Measurements from ENCODE around the gene CEP170. TPM values are rescaled to one million over a fixed set of nuclear protein-coding genes. Genes with fewer than 3 reads are reported as not detected.
A peak's percentile ranks its signal among the peaks of the same experiment; 100 is the strongest.

The CEP170 gene
- 33.4 TPM for polyA plus RNA-seq (2012; ENCODE audit: missing spikeins)

DNA sequence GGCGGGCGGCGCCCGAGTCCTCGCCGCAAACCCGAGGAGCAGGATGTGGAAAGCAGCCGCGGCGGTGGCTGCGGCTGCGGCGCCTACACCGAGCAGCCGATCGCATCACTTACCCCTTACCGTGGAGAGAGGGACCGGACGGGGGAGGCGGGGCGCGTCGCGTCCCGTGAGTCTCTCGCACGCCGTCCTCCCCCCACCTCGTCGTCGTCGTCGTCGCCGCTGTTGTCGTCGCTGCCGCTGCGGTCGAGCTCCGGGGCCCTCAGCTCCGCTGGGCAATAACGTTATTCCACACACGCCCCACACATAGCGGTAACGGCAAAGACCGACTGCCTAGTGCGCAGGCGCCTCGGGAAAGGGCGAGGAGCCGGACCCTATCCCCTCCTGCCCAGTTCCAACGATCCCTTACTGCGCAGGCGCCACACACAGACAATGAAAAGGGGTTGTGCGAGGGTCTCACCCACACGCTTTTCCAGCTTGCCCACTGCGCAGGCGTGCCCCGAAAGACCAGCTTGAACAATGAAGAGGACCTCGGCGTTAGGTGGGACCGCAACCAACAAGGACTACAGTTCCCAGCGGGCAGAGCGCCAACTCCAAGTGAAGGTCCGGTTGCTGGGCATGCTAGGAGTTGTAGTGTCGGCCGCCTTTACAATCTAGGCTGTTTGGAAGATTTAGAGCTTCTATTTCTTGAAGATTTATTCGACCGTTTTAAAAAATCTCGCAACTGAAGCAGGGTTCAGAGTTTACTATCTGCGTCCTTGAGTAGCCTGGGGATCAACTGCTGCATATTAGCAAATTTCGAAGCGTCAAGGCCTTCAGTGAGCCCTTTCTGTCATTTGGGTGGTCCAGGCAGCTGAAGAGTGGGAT lies at the start of gene CEP170:
TSS of gene CEP170 (minus strand) at position 355 of the 864 bp plus-strand sequence. CDS start 30,001 bp downstream, outside the sequence.
- peak; percentile 98 for FAIRE-seq
- TF ChIP-seq TAF1 (IDR thresholded peaks at IDR 0.05; ENCODE audit: borderline replicate concordance, low read depth, low read length) (no peak), POLR2A (IDR thresholded peaks at IDR 0.05; ENCODE audit: low read depth, low read length) (peak; percentile 71; the same call in 1 of the 2 replicates), POLR2AphosphoS5 (IDR thresholded peaks at IDR 0.05; ENCODE audit: low read depth, low read length) (peak; percentile 56)
- peak; percentile 57 for DNase-seq (ENCODE audit: insufficient read length)

DNA sequence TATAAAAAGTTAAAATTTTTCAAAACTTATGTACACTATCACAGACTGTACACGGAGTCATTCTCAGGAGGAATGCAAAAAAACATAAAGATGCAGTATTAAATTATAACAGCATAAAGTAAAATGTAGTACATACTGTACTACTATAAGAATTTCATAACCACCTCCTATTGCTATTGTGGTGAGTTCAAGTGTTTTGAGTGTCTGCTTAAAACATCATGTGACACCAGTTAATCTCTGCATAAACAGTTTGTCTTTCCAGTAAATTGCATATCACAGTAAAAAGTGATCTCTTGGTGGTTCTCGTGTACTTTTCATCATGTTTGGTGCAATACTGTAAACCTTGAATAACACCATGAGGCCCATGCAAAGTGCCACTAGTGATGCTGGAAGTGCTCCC lies 46.0 kb upstream of the CEP170 start:
- TF ChIP-seq POLR2A (IDR thresholded peaks at IDR 0.05; ENCODE audit: low read depth, low read length) (no peak), POLR2AphosphoS5 (IDR thresholded peaks at IDR 0.05; ENCODE audit: low read depth, low read length) (no peak), TAF1 (IDR thresholded peaks at IDR 0.05; ENCODE audit: borderline replicate concordance, low read depth, low read length) (no peak)
- no peak for DNase-seq (ENCODE audit: insufficient read length)
- FAIRE-seq, result no peak

DNA sequence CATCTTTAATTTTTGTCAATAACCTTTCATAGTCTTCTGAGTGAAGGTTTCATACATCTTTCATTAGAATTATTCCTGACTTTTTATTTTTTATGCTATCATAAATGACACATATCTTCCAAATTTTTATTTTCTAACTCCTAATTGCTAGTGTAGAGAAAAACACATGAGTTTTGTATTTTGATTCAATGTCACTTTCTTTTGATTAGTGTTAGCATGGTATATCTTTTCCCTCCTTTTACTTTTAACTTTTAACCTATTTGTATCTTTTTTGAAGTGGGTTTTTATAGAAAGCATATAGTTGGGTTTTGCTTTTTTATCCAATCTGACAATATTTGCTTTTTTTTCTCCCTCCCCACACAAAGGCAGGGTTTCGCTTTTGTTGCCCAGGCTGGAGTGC lies 44.0 kb upstream of the CEP170 start:
- no peak for TF ChIP-seq TAF1 (IDR thresholded peaks at IDR 0.05; ENCODE audit: borderline replicate concordance, low read depth, low read length)
- no peak for TF ChIP-seq POLR2AphosphoS5 (IDR thresholded peaks at IDR 0.05; ENCODE audit: low read depth, low read length)
- no peak for TF ChIP-seq POLR2A (IDR thresholded peaks at IDR 0.05; ENCODE audit: low read depth, low read length)
- DNase-seq (ENCODE audit: insufficient read length) (no peak), FAIRE-seq (no peak)

DNA sequence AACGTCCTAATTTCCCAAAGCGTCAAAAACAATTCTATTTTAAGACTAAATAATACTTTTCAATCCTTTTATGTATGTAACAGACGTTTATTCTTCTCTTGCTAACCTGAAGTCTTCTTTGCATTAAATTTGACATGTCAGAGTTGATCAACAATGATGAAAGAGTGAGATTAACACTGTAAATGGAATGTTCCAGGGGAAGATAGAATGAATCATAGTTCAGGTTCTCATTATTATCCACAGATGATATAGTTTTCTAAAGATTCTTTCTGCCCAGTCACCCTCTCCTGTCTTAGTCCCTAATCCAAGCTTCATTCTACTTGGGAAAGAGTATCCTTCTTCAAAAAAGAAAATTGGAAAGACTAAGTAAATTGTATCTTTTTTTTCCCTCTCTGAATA lies 39.6 kb upstream of the CEP170 start:
- DNase-seq (ENCODE audit: insufficient read length) (no peak), FAIRE-seq (no peak)
- TF ChIP-seq TAF1 (IDR thresholded peaks at IDR 0.05; ENCODE audit: borderline replicate concordance, low read depth, low read length) (no peak), POLR2AphosphoS5 (IDR thresholded peaks at IDR 0.05; ENCODE audit: low read depth, low read length) (no peak), POLR2A (IDR thresholded peaks at IDR 0.05; ENCODE audit: low read depth, low read length) (no peak)

DNA sequence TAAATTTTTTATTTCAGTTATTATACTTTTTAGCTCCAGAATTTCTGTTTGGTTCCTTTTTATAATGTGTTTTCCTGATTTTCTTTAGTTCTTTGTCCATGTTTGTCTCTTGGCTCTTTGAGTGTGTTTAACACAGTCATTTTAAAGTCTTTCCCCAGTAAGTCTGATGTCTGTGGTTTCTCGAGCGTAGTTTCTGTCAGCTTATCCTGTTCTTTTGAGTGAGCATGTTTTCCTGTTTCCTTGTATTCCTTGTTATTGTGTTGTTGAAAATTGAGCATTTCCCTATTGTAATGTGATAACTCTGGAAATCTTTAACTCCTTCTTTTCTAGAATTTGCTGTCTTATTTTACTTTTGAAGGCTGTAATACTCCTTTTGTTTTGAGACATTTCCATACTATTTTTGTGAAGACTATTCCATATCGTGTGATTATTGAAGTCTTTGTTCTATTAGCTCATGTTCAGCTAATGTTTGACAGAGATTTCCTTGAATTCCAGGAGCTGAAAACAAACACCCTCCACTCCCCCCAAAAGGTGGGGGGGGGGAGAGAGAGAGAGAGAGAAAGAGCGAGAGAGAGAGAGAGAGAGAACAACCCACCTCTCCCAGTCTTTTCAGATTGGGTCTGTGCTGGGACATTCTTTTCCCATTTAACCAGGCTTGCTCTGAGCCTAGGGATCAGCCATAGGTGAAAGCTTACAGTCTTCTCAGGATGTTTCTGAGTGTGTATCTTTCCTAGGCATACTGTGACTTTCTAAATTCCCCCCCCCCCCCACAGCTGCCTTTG lies 39.1 kb upstream of the CEP170 start:
- TF ChIP-seq POLR2AphosphoS5 (IDR thresholded peaks at IDR 0.05; ENCODE audit: low read depth, low read length) (no peak), TAF1 (IDR thresholded peaks at IDR 0.05; ENCODE audit: borderline replicate concordance, low read depth, low read length) (no peak), POLR2A (IDR thresholded peaks at IDR 0.05; ENCODE audit: low read depth, low read length) (no peak)
- FAIRE-seq (no peak), DNase-seq (ENCODE audit: insufficient read length) (no peak)

DNA sequence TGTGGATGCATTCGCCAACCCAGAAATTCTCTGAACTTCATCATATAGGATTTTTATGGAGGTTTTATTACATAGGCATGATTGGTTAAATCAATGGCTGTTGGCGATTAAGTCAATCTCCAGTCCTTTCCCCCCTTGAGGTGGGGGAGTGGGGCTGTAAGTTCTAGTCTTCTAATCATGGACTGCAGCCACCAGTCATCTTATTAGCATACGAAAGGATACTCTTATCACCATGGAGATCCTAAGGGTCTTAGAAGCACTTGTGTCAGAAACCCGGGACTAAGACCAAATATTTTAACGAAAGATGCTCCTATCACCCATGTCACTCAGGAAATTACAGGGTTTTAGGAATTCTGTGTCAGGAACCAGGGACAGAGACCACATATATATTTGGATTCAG lies 37.0 kb upstream of the CEP170 start:
- DNase-seq (ENCODE audit: insufficient read length) (no peak), FAIRE-seq (no peak)
- TF ChIP-seq POLR2A (IDR thresholded peaks at IDR 0.05; ENCODE audit: low read depth, low read length) (no peak), POLR2AphosphoS5 (IDR thresholded peaks at IDR 0.05; ENCODE audit: low read depth, low read length) (no peak), TAF1 (IDR thresholded peaks at IDR 0.05; ENCODE audit: borderline replicate concordance, low read depth, low read length) (no peak)

DNA sequence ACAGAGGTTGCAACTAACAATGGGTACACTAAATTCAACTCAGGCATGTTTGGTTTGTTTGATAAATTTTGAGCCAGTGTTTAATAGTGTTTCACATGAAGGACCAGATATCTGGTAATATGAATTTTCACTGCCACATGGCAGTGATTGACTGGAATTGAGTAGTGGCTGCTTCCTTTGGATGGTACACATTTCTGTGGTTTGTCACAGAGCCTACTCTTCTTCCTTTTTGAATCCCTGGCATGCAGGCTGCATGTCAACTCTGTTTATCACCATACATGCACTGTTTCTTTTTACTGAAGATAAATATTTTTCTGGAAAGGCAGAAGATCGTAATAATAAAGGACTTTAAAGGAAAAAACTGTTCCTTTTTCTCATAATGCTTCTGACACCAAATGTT lies 36.2 kb upstream of the CEP170 start:
- no peak for FAIRE-seq
- no peak for DNase-seq (ENCODE audit: insufficient read length)
- no peak for TF ChIP-seq POLR2AphosphoS5 (IDR thresholded peaks at IDR 0.05; ENCODE audit: low read depth, low read length)
- no peak for TF ChIP-seq TAF1 (IDR thresholded peaks at IDR 0.05; ENCODE audit: borderline replicate concordance, low read depth, low read length)
- no peak for TF ChIP-seq POLR2A (IDR thresholded peaks at IDR 0.05; ENCODE audit: low read depth, low read length)

DNA sequence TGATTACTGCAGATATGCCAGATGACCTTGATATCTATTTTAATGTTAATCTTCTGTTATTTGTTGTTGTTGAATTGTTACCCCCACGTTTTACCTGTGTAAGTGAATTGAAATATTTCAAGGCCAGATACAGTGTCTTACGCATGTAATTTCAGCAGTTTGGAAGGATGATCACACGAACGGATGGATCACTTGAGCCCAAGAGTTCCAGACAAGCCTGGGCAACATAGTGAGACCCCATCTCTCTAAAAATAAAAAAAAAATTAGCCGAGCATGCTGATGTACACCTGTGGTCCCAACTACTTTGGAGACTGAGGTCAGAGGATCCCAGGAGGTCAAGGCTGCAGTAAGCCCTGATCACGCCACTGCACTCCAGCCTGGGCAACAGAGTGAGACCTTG lies 33.0 kb upstream of the CEP170 start:
- DNase-seq (ENCODE audit: insufficient read length) (no peak), FAIRE-seq (no peak)
- no peak for TF ChIP-seq POLR2AphosphoS5 (IDR thresholded peaks at IDR 0.05; ENCODE audit: low read depth, low read length)
- TF ChIP-seq POLR2A (IDR thresholded peaks at IDR 0.05; ENCODE audit: low read depth, low read length), result no peak
- TF ChIP-seq TAF1 (IDR thresholded peaks at IDR 0.05; ENCODE audit: borderline replicate concordance, low read depth, low read length), result no peak

DNA sequence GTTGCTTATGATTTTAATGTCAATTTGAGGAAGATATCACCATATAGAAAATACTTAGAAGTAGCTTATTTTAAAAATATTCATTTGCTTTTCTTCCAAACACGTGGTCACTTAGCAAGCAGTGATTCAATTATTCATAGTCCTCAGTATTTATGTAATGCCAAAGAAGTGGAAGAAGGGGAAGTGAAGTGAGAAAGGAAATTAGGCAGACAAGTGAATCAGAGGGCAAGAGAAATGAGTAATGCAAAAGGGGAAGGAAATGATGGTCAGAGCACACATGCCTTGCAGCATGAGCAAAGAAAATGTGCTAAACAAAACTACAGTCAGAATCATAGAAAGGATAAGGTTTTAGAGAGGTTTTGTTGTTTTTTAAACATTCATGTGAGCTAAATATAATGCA lies 32.6 kb upstream of the CEP170 start:
- TF ChIP-seq TAF1 (IDR thresholded peaks at IDR 0.05; ENCODE audit: borderline replicate concordance, low read depth, low read length) (no peak), POLR2A (IDR thresholded peaks at IDR 0.05; ENCODE audit: low read depth, low read length) (no peak)
- no peak for DNase-seq (ENCODE audit: insufficient read length)
- peak; percentile 91 for FAIRE-seq

DNA sequence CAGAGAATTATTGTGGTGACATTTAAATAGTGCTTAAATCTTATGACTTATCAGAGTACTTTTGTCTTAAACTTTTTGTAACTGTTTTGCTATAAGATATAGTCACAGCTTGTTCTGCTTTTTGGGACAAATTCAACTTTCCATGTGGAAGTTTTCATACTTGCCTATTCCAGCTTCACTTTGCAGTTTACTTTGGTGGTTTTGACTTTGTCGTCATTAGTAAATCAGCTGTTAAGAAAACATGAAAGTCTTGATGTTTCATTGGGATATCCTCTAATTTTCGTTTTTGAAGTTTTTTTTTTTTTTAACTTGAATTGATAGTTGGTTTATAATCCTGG lies 32.0 kb upstream of the CEP170 start:
- DNase-seq (ENCODE audit: insufficient read length), result no peak
- no peak for TF ChIP-seq POLR2AphosphoS5 (IDR thresholded peaks at IDR 0.05; ENCODE audit: low read depth, low read length)
- TF ChIP-seq POLR2A (IDR thresholded peaks at IDR 0.05; ENCODE audit: low read depth, low read length), result no peak
- no peak for TF ChIP-seq TAF1 (IDR thresholded peaks at IDR 0.05; ENCODE audit: borderline replicate concordance, low read depth, low read length)
- FAIRE-seq, result no peak

DNA sequence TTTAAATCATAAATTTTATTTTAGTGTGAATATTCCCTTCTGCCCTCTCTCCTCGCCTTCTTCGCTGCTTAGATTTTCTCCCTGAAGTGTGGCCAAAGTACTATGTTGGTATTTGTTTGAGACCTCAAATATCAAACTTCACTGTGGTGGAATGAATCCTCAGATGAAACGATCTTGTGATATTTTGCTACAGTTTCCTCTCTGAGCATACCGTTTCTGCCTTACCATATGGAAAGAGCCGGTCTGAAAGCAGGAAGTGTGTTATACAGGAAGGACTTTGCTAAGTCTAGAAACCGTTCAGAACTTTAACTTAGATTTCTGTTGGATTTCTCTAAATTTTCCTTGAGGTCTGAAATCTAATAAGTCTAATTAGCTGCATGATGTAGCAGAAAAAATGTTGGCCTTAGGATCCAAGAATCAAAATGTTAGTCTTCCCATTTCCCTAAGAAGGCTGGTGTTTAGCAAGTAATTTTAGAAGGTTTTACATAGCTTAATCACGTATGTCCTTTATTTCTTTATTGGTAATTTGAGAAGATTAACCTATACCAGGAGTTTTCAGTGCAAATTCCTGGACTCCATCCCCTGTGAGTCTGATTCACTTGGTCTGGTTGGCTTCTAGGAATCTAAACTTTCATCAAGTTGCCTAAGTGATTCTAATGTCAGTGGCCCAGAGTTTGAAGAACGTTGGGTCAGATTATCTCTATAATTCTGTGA lies 31.5 kb upstream of the CEP170 start:
- DNase-seq (ENCODE audit: insufficient read length), result no peak
- FAIRE-seq, result peak; percentile 67
- TF ChIP-seq TAF1 (IDR thresholded peaks at IDR 0.05; ENCODE audit: borderline replicate concordance, low read depth, low read length) (no peak), POLR2A (IDR thresholded peaks at IDR 0.05; ENCODE audit: low read depth, low read length) (no peak), POLR2AphosphoS5 (IDR thresholded peaks at IDR 0.05; ENCODE audit: low read depth, low read length) (no peak)
